ENCODE results near the gene KLHL21. TPM values are rescaled to one million over a fixed set of nuclear protein-coding genes. Genes with fewer than 3 reads are reported as not detected.

KLHL21 gene
- total RNA-seq, 2 donors from 2014 or later, result 26.1 to 33.8 TPM

DNA sequence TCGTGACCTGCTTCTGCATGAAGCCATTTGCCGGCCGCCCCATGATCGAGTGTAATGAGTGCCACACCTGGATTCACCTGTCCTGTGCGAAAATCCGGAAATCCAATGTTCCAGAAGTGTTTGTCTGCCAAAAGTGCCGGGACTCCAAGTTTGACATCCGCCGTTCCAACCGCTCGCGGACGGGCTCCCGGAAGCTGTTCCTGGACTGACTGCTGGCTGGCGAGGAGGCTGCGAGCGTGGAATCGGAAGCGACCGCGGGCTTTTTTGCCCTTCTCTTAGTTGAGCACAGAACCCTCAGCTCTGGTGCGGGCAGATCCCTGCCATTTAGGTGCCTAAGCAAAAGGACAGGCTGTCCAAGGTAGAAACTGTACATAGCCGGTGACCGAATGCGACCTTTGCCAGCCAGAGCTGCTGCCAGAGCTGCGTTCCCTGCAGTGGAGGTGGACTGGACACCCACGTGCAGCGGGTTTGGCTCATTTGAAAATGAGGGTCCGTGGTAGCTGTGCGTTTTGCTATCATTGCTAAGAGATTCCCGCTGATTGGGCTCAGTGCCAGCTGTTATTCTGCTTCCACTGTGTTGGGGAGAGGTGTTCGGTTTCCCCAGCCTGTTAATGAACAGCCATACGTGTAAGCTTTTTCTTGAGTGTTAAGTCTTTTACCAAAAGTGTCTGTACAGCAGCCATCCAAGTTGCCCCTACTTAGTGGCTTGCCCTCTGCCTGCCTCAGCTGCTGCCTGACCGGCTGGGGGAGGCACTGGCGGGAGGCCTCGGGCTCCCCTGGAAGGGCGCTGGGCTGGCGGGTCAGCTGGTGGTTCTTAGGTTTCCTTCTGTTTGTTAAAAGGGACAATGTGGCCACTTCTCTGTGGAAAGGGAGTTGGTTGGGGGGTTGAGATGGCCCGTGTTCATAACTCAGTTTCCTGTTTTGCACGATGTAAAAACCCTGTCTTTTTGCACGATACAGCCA, 19.0 kb upstream of the KLHL21 start:
- ATAC-seq (no peak), DNase-seq (no peak)
- no peak overlapping the region for H3K27ac Mint-ChIP-seq
- H3K4me1 Mint-ChIP-seq, result peaks cover 12% of the 10 kb centered on the region
- H3K27me3 Mint-ChIP-seq, result no peaks in the 10 kb centered on the region
- H3K36me3 Mint-ChIP-seq (ENCODE audit: low read depth), result no peaks in the 10 kb centered on the region
- no peak overlapping the region for H3K4me3 Mint-ChIP-seq
- no peaks in the 10 kb centered on the region for H3K9me3 ChIP-seq (ENCODE audit: control insufficient read depth, low read length, poor library complexity, severe bottlenecking)

DNA sequence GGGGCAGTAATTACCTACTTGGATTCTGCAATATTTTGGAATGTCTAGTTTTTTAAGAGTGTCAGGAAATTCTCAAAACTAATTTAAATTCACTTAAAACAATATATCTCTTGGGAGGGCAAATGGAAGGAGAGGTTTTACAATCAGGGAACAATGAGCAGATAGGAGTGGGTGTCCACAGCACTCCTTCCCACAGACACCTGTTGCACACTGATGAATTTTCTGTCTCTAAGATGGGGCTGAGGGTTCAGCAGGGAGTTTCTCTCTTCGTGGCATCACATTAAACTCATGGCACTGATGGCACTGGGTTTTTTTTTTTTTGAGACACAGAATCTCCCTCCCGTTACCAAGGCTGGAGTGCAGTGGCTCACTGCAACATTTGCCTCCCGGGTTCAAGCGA, 16.4 kb upstream of the KLHL21 start:
- no peaks in the 10 kb centered on the region for H3K27me3 Mint-ChIP-seq
- ATAC-seq (no peak), DNase-seq (no peak)
- H3K4me3 Mint-ChIP-seq, result no peak overlapping the region
- H3K36me3 Mint-ChIP-seq (ENCODE audit: low read depth), result no peaks in the 10 kb centered on the region
- peaks cover 12% of the 10 kb centered on the region for H3K4me1 Mint-ChIP-seq
- no peaks in the 10 kb centered on the region for H3K9me3 ChIP-seq (ENCODE audit: control insufficient read depth, low read length, poor library complexity, severe bottlenecking)
- H3K27ac Mint-ChIP-seq, result no peak overlapping the region

DNA sequence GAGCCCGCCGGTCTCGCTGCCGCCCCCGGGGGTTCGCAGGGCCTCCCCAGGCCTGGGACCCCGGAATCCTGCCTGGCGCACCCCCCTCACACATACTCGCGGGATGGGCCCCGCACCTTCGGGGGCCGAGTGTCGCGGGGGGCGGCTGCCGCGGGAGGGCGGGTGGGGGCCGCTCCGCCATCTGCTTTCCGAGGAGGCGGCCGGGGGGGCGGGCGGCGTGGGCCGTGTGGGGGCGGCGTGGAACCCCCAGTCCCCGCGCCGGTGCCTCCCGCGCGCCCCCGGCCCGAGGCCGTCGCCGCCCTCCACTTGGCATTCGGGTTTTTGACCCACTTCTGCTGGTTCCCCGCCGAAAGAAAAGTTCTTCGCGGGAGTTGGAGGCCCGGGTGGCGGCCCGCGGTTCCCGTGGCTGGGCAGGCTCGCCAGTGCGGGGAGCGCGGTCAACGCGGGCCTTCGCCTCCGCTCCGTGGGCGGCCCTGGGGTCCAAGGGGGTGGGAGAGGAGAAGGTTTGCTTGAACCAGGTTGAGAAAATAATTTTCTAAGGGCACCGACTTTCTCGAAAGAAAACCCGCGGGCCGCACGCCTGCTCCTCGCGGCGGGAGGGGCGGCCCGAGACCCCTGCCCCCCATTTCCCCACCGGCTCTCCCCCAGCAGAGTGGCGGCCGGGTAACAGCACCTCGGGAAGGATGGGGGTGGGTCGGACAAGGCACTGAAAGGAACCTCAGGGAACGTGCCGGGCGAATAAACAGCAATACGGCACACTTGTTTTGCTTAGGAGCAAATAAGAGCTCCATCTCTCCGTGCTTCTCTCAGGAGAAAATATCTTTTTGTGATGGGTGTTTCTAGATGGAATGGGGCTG, 12.5 kb upstream of the KLHL21 start:
- H3K4me3 Mint-ChIP-seq, result peak overlapping the region; percentile 62
- ATAC-seq, result no peak

DNA sequence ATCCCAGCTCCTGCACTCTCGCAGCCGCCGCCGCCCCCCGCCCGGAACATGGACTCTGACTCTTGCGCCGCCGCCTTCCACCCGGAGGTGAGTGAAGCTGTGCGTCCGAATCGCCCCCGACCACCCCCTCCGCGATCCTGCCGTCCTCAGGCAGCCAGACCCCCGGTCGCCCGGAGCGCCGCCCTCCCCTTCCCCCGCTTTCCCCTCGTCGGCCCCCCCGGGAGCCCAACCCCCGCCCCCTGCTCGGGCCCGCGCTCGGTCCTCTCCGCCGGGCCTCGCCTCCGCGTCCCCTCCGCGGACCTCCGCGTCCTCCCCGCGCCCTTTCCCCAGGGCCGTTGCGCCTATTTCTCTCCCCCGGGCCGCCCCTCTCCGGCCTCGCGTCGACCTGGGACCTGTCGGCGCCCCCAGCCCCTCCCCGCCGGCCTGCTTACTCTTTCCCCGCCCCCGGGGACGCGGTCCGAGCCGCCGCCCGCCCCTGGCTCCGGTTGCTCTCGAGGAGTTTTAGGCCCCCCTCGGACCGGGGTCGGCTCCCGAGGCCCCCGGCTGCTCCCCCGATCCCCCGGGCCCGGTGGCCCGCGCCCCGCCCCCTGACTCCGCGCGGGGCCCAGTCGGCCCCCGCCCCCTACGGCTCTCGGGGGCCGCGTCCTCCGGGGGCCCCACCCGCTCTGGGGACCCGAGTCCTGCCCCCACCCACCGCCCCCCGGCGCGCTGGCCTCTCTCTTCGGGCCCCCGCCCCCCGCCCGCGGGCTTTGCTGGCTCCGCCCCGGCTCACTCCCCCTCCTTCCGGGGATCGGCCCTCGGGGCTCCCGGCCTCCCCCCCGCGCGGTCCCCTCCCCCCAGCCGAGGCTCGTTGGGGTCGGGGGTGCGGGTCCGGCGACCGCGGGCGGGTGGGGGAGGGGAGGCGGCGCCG, 11.6 kb upstream of the KLHL21 start:
- H3K9me3 ChIP-seq (ENCODE audit: control insufficient read depth, low read length, poor library complexity, severe bottlenecking), result no peaks in the 10 kb centered on the region
- H3K27ac Mint-ChIP-seq, result no peak overlapping the region
- ATAC-seq (no peak), DNase-seq (peak in 2 of 3 donors; percentile 61 to 62)
- H3K4me3 Mint-ChIP-seq, result peak overlapping the region; percentile 92
- H3K36me3 Mint-ChIP-seq (ENCODE audit: low read depth), result no peaks in the 10 kb centered on the region
- peaks cover 21% of the 10 kb centered on the region for H3K4me1 Mint-ChIP-seq
- no peaks in the 10 kb centered on the region for H3K27me3 Mint-ChIP-seq

More for the DNA sequence above, 12.5 kb upstream of the KLHL21 start:
- H3K36me3 Mint-ChIP-seq (ENCODE audit: low read depth), result no peaks in the 10 kb centered on the region
- no peaks in the 10 kb centered on the region for H3K9me3 ChIP-seq (ENCODE audit: control insufficient read depth, low read length, poor library complexity, severe bottlenecking)
- DNase-seq, result no peak
- peak overlapping the region; percentile 63 for H3K27ac Mint-ChIP-seq
- H3K4me1 Mint-ChIP-seq, result peaks cover 22% of the 10 kb centered on the region
- H3K27me3 Mint-ChIP-seq, result no peaks in the 10 kb centered on the region

DNA sequence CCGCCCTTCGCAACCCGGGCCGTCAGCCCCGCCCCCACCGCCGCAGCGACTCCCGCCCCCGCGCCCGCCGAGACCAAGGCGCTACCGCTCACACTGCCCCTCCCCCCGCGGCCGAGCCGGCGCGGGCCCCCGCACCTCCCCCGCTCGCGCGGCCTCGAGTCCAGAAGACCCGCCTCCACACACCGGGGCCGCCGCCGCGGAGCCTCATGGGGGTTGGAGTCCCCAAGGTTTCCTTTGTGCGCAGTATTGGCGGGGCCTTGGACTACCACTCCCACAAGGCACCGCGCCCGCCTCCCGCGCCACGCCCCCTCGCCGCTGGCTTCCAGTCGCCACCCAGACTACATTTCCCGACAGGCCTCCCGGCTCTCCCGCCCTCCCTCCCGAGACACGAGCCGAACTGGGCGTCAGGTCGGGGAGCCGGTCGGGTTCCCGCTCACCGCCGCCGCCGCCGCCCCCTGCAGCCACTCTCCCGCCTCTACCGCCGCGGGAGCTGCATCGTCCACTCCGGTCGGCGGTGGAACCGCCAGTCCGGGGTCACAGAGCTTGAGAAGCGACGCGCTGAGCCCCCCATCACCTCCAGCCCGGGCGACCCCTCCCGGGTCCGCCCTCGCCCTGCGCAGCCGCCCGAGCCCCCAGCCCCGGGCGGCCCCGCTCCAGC, 10.8 kb upstream of the KLHL21 start, which contains the start of gene PHF13:
TSS of gene PHF13 (plus strand) at position 371 of the 658 bp plus-strand sequence. CDS start 336 bp downstream, outside the sequence.
- H3K9me3 ChIP-seq (ENCODE audit: control insufficient read depth, low read length, poor library complexity, severe bottlenecking), result no peaks in the 10 kb centered on the region
- Mint-ChIP-seq H3K4me3 (peak within 1 kb of the TSS; percentile 92), H3K4me1 (peaks cover 21% of the 10 kb centered on the region), H3K27me3 (no peaks in the 10 kb centered on the region), H3K36me3 (ENCODE audit: low read depth) (no peaks in the 10 kb centered on the region), H3K27ac (peak within 1 kb of the TSS; percentile 74)
- peak; percentile 98 to 99 (median 99) for DNase-seq
- peak; percentile 98 for ATAC-seq

DNA sequence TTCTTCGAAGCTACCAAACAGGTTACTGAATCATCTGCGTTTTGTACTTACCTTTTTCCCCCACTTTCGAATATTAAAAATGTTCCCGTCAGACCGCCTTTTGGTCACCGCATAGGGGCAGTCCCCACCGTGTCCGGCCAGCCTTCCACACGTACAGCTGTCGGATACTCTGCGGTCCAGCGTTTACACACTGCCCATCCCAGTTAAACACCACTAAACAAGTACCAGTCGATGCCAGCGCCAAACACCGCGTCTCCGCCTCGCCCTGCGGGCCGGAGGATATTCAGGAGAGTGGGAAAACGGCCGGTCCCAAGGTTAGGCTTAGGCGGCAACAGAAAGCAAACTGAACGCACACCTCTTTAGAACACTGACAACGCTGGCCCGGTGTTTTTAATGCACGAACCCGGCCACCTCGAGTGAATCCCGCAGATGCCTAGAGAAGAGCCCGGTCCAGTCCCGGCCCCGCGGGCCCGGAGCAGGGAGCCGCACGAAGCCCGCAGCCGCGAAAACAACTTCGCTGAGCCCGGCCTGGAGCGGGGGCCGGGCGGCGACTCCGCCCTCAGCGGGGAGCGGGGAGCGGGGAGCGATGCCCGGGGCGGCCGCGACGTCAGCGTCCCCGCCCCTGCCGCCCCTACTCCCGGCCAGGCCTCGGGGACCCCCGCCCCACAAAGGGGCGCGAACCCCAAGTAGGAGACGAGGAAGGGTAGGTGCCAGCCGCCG, 10.1 kb upstream of the KLHL21 start:
- H3K27me3 Mint-ChIP-seq, result no peaks in the 10 kb centered on the region
- H3K4me1 Mint-ChIP-seq, result peaks cover 21% of the 10 kb centered on the region
- peak overlapping the region; percentile 92 for H3K4me3 Mint-ChIP-seq
- H3K9me3 ChIP-seq (ENCODE audit: control insufficient read depth, low read length, poor library complexity, severe bottlenecking), result no peaks in the 10 kb centered on the region
- H3K27ac Mint-ChIP-seq, result peak overlapping the region; percentile 74
- no peak for DNase-seq
- peak; percentile 38 for ATAC-seq
- no peaks in the 10 kb centered on the region for H3K36me3 Mint-ChIP-seq (ENCODE audit: low read depth)

DNA sequence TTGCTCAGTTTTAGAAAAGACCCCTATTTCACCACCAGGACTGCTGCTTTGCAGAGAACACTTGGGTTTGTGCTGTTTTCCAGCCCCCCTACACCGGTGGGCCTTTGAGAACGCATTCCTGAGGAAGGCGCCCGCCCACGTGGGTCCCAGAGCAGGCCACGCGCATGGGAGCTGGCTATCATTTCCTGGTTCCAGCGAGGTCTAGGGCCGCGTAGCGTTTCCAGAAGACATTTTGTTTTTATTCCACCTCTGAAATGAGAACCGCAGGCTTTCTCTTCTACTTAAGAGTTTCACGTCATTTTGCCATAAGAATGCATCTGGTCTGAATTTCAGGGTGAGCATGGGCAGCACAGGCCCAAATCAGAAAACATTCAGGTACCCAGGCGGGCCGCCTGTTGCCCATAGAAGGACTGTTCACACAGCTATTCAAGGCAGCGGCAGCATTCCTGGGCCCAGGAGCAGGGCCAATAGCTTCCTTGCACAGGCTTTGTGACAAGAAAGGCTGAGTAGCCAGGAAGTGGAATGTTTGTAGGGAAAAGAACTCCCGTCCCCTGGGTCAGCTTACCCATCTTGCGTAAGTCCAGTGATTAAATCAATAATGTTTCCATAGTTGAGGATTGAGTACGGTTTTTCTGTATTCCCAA, 1.4 kb upstream of the KLHL21 start:
- H3K27me3 Mint-ChIP-seq, result no peaks in the 10 kb centered on the region
- ATAC-seq (no peak), DNase-seq (no peak)
- no peaks in the 10 kb centered on the region for H3K9me3 ChIP-seq (ENCODE audit: control insufficient read depth, low read length, poor library complexity, severe bottlenecking)
- peak overlapping the region; percentile 90 for H3K4me3 Mint-ChIP-seq
- peak overlapping the region; percentile 91 for H3K27ac Mint-ChIP-seq
- H3K36me3 Mint-ChIP-seq (ENCODE audit: low read depth), result no peaks in the 10 kb centered on the region
- peaks cover 13% of the 10 kb centered on the region for H3K4me1 Mint-ChIP-seq

DNA sequence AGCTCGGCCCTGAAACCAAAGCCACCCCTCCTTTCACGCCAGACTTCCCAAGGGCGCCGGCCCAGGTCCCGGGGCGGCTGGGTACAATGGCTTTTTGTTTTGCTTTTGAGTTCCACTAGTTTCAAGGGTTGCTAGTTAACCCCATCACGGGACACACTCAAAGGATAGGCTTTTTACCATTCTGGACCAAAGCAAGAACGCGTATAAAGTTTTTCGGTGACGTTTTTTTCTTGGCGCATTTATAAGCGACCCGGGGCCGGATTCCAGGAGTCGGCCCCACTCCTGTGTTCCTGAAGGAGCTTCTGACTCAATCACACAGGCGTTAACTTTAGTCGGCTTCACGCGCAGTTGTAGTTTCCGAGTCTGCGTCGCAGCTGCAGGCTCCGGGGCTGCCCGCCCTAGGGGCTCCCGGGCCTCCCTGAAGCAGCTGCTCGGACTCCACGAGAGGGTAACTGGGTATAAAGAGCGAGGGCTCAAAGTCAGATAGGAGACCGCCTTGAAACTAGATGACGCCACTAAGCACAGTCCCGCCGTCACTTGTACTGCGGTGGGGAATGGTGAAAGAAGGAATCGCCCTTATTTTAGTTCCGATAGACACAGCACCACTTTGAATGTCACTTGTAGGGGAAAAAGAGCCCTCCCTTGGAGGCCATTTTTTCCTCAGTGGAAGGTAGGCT, 707 bp upstream of the KLHL21 start:
- Mint-ChIP-seq H3K27me3 (no peaks in the 10 kb centered on the region), H3K4me3 (peak overlapping the region; percentile 90), H3K36me3 (ENCODE audit: low read depth) (no peaks in the 10 kb centered on the region), H3K27ac (peak overlapping the region; percentile 91), H3K4me1 (peaks cover 16% of the 10 kb centered on the region)
- peak in 1 of 3 donors; percentile 41 for DNase-seq
- no peaks in the 10 kb centered on the region for H3K9me3 ChIP-seq (ENCODE audit: control insufficient read depth, low read length, poor library complexity, severe bottlenecking)
- peak; percentile 54 for ATAC-seq

DNA sequence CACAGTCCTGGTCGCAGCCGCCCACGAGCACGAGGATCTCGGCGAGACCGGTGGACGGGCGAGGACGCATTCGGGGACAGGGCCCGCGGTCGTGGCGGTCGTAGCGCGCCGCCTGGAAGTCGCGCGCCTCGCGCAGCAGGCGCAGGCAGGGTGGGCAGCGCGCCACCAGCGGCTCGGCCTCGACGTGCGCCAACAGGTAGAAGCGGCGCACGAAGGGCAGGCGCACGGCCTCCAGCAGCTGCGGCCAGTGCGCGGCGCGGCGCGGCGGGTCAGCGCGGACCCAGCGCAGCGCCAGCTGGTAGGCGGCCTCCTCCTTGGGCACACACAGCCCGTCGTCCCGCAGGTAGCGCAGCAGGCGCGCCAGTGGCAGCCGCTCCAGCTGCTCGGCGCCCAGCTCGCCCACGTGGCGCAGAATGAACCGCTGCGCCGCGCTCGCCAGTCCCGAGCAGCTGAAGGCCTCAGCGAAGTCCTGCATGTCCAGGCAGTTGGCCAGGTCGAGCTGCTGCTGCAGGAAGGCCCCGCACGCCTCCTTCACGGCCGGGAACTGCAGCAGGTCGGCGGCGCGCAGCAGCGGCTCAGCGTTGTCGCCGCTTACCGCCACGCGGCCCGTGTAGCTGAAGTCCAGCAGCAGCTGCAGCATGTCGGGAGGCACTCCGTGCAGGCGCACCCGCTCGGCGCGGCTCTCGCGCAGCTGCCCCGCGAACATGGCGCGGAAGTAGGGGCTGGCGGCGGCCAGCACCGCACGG, 573 bp downstream of the KLHL21 start:
- DNase-seq (peak in 1 of 3 donors; percentile 20), ATAC-seq (peak; percentile 40)
- H3K27ac Mint-ChIP-seq, result peak overlapping the region; percentile 47
- no peaks in the 10 kb centered on the region for H3K27me3 Mint-ChIP-seq
- peak overlapping the region; percentile 98 for H3K4me3 Mint-ChIP-seq
- H3K4me1 Mint-ChIP-seq, result peaks cover 16% of the 10 kb centered on the region
- no peaks in the 10 kb centered on the region for H3K9me3 ChIP-seq (ENCODE audit: control insufficient read depth, low read length, poor library complexity, severe bottlenecking)
- H3K36me3 Mint-ChIP-seq (ENCODE audit: low read depth), result no peaks in the 10 kb centered on the region

DNA sequence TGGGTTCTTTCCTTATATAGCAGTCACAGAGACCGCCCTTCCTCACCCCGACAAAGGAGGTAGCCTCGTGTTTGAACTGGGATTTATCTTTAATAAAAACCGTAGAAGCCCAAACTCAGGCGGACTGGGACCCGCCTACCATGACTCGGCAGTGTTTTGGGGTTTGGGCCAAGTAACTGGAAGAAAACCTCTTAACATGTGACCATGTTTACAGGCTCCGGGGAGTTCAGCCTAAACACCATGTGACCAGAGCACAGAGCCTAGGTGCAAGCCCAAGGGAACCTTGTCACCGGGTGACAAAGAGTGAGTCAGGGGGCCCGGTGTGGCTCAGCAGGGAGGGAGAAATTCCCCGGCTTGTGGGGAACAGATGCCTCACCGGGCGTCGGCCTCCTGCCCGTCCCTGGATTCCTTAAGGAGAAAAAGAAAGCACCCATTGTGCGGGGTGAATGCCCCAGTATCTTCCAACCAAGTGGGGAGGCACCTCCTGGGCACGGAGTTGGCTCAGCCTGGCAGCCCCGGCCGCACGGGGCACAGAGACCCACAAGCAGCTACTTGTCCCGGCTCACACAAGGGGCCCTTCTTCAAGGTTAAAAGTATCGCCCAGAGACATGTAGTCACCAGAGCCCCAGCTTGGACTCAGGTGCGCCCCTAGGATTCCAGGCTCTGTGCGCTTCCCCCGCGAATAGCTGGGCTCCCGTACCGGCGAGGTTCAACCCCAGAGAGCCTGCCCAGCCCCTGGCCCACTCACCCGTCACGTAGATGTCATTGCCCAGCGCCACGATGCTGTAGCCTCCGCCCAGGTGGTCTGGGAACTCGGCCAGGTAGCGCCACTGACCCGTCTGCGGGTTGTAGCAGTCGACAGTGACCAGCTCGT, 1.4 kb downstream of the KLHL21 start:
- Mint-ChIP-seq H3K4me3 (peak overlapping the region; percentile 98), H3K36me3 (ENCODE audit: low read depth) (no peaks in the 10 kb centered on the region), H3K4me1 (peaks cover 18% of the 10 kb centered on the region), H3K27me3 (no peaks in the 10 kb centered on the region), H3K27ac (peak overlapping the region; percentile 95)
- H3K9me3 ChIP-seq (ENCODE audit: control insufficient read depth, low read length, poor library complexity, severe bottlenecking), result no peaks in the 10 kb centered on the region
- ATAC-seq, result peak; percentile 64
- peak; percentile 40 to 71 (median 48) for DNase-seq
